ENCODE measurements around the gene NDUFB8. TPM values are rescaled to one million over a fixed set of nuclear protein-coding genes. Genes with fewer than 3 reads are reported as not detected.

Gene NDUFB8
- total and polyA plus RNA-seq, 2 donors (not counting 1 experiment from before 2014, with no cell fraction given) = 160 to 167 TPM

DNA sequence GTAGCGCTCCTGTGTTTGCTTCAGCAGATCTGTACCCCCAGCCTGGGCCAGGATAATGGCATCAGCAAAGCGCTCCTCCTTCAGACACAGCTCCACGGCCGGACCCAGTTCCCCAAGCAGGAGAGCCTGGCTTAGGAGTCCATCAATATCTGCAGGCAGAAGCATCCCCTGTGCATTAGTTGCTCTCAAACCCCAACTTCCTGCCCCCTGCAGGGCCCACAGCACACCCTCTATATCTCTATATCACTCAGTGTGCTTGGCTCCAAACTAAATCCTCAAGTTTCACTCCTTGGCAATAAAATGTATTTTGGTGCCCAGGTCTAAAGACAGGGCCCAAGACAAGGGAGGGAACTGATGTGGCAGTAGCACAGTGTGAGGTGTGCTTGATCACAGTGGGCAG lies 31.6 kb downstream of the NDUFB8 start:
- no peak overlapping the region for H3K4me2 ChIP-seq (ENCODE audit: extremely low read depth, insufficient read depth, low read length)
- no peak overlapping the region for H3K27ac ChIP-seq (ENCODE audit: insufficient read depth, low read length)
- no peaks in the 10 kb centered on the region for H3K79me2 ChIP-seq (ENCODE audit: control insufficient read depth, insufficient read depth, low read length)
- H3K27me3 ChIP-seq (ENCODE audit: control insufficient read depth, insufficient read depth, low read length) = no peaks in the 10 kb centered on the region
- no peak overlapping the region for H2AFZ ChIP-seq (ENCODE audit: low read length)
- no peak overlapping the region for H3K9ac ChIP-seq (ENCODE audit: insufficient read depth, low read length)
- no peaks in the 10 kb centered on the region for H3K4me1 ChIP-seq (ENCODE audit: control insufficient read depth, extremely low read depth, insufficient read depth, low read length)
- no peaks in the 10 kb centered on the region for H4K20me1 ChIP-seq (ENCODE audit: control insufficient read depth, extremely low read depth, insufficient read depth, low read length)
- no peak for TF ChIP-seq EZH2 (IDR thresholded peaks at IDR 0.05; ENCODE audit: low read length, missing control alignments)
- TF ChIP-seq, protein P1, sequence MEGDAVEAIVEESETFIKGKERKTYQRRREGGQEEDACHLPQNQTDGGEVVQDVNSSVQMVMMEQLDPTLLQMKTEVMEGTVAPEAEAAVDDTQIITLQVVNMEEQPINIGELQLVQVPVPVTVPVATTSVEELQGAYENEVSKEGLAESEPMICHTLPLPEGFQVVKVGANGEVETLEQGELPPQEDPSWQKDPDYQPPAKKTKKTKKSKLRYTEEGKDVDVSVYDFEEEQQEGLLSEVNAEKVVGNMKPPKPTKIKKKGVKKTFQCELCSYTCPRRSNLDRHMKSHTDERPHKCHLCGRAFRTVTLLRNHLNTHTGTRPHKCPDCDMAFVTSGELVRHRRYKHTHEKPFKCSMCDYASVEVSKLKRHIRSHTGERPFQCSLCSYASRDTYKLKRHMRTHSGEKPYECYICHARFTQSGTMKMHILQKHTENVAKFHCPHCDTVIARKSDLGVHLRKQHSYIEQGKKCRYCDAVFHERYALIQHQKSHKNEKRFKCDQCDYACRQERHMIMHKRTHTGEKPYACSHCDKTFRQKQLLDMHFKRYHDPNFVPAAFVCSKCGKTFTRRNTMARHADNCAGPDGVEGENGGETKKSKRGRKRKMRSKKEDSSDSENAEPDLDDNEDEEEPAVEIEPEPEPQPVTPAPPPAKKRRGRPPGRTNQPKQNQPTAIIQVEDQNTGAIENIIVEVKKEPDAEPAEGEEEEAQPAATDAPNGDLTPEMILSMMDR (conservative IDR thresholded peaks at IDR 0.05 in 1 of 2, IDR thresholded peaks at IDR 0.05 in 1 of 2; ENCODE audit: low read depth in 1 of 2, low read length in 2 of 2) = no peak
- no peak for DNase-seq (ENCODE audit: low read depth in 2 of 2)
- no peaks in the 10 kb centered on the region for H3K9me3 ChIP-seq (ENCODE audit: control insufficient read depth, insufficient read depth, low read depth, low read length)
- H3K4me3 ChIP-seq (replicated peaks in 1 of 4; ENCODE audit: control extremely low read depth in 1 of 4, insufficient read depth in 1 of 4, low read depth in 3 of 4, low read length in 4 of 4) = no peak overlapping the region
- H3K36me3 ChIP-seq (ENCODE audit: control insufficient read depth, insufficient read depth, low read length) = no peaks in the 10 kb centered on the region

DNA sequence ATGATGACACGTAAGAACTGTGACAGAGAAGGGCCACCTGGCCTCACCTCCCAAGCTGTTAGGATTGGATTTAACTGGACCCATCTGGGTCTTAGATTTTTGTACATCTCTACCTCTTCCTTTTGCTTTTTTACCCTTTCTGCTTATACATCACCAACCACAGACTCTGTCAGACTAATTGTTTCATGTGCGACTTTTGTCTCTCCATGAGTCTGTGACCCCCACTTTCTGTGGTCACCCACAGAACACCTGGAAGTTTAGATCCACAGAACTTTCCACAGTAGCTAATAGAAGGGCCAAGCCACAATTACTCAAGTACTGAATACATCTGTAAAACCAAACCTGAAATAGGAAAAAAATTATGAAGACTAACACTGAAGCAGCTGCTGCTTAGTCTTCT lies 33.1 kb downstream of the NDUFB8 start:
- no peak overlapping the region for H2AFZ ChIP-seq (ENCODE audit: low read length)
- no peak overlapping the region for H3K9ac ChIP-seq (ENCODE audit: insufficient read depth, low read length)
- H3K4me3 ChIP-seq (replicated peaks in 1 of 4; ENCODE audit: control extremely low read depth in 1 of 4, insufficient read depth in 1 of 4, low read depth in 3 of 4, low read length in 4 of 4) = no peak overlapping the region
- H3K27ac ChIP-seq (ENCODE audit: insufficient read depth, low read length) = no peak overlapping the region
- no peak for DNase-seq (ENCODE audit: low read depth in 2 of 2)
- H4K20me1 ChIP-seq (ENCODE audit: control insufficient read depth, extremely low read depth, insufficient read depth, low read length) = no peaks in the 10 kb centered on the region
- H3K27me3 ChIP-seq (ENCODE audit: control insufficient read depth, insufficient read depth, low read length) = no peaks in the 10 kb centered on the region
- TF ChIP-seq, protein P1 (conservative IDR thresholded peaks at IDR 0.05 in 1 of 2, IDR thresholded peaks at IDR 0.05 in 1 of 2; ENCODE audit: low read depth in 1 of 2, low read length in 2 of 2) = no peak
- TF ChIP-seq EZH2 (IDR thresholded peaks at IDR 0.05; ENCODE audit: low read length, missing control alignments) = no peak
- no peaks in the 10 kb centered on the region for H3K79me2 ChIP-seq (ENCODE audit: control insufficient read depth, insufficient read depth, low read length)
- H3K4me2 ChIP-seq (ENCODE audit: extremely low read depth, insufficient read depth, low read length) = no peak overlapping the region
- H3K9me3 ChIP-seq (ENCODE audit: control insufficient read depth, insufficient read depth, low read depth, low read length) = no peaks in the 10 kb centered on the region
- H3K4me1 ChIP-seq (ENCODE audit: control insufficient read depth, extremely low read depth, insufficient read depth, low read length) = no peaks in the 10 kb centered on the region
- H3K36me3 ChIP-seq (ENCODE audit: control insufficient read depth, insufficient read depth, low read length) = no peaks in the 10 kb centered on the region

DNA sequence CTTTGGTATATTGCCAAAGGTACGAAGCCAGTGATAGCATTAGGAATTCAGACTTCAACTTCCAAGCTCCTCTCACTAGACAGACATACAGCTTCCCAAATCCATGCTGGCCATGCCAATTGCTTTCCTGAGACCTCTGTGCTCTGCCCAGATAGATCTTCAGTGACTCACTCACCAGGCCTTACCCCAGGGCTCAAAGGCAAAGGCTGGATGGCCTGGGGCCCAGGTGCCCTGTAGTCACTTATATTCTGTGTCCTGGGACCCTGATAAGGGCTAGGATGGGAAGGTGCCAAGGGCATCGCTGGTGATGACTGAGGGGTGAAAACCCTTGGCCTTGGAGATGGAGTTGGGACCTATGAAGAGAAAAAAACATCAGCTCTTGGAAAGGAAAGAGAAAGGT lies 39.1 kb downstream of the NDUFB8 start:
- H3K4me3 ChIP-seq (replicated peaks in 1 of 4; ENCODE audit: control extremely low read depth in 1 of 4, insufficient read depth in 1 of 4, low read depth in 3 of 4, low read length in 4 of 4) = no peak overlapping the region
- H3K9me3 ChIP-seq (ENCODE audit: control insufficient read depth, insufficient read depth, low read depth, low read length) = no peaks in the 10 kb centered on the region
- H3K9ac ChIP-seq (ENCODE audit: insufficient read depth, low read length) = no peak overlapping the region
- H4K20me1 ChIP-seq (ENCODE audit: control insufficient read depth, extremely low read depth, insufficient read depth, low read length) = no peaks in the 10 kb centered on the region
- DNase-seq (ENCODE audit: low read depth in 2 of 2) = no peak
- H3K27me3 ChIP-seq (ENCODE audit: control insufficient read depth, insufficient read depth, low read length) = no peaks in the 10 kb centered on the region
- H3K79me2 ChIP-seq (ENCODE audit: control insufficient read depth, insufficient read depth, low read length) = no peaks in the 10 kb centered on the region
- no peaks in the 10 kb centered on the region for H3K36me3 ChIP-seq (ENCODE audit: control insufficient read depth, insufficient read depth, low read length)
- no peak for TF ChIP-seq EZH2 (IDR thresholded peaks at IDR 0.05; ENCODE audit: low read length, missing control alignments)
- TF ChIP-seq, protein P1 (conservative IDR thresholded peaks at IDR 0.05 in 1 of 2, IDR thresholded peaks at IDR 0.05 in 1 of 2; ENCODE audit: low read depth in 1 of 2, low read length in 2 of 2) = no peak
- H3K4me1 ChIP-seq (ENCODE audit: control insufficient read depth, extremely low read depth, insufficient read depth, low read length) = no peaks in the 10 kb centered on the region
- no peak overlapping the region for H3K4me2 ChIP-seq (ENCODE audit: extremely low read depth, insufficient read depth, low read length)
- H3K27ac ChIP-seq (ENCODE audit: insufficient read depth, low read length) = no peak overlapping the region
- no peak overlapping the region for H2AFZ ChIP-seq (ENCODE audit: low read length)

All from fibroblast of lung (primary cell).